OCI-M1 (cell line): ENCODE results near the gene SNAP47.

ENCODE experiments used
- DNase-seq: peaks from one replicate; lab custom pipeline; 2025; lab: John Stamatoyannopoulos, UW

The SNAP47 gene

GRCh38 chr1:227749225-227749624, 14.0 kb downstream of the SNAP47 start:
- no peak for DNase-seq

- DNase-seq, result no peak
These were observed 14.9 kb downstream of the SNAP47 start for GRCh38 chr1:227749916-227750710.

GRCh38 chr1:227753999-227754711, 18.9 kb downstream of the SNAP47 start:
- DNase-seq, result no peak

GRCh38 chr1:227754958-227755357, 19.7 kb downstream of the SNAP47 start:
- DNase-seq, result no peak

- no peak for DNase-seq
These were observed 21.1 kb downstream of the SNAP47 start for GRCh38 chr1:227756172-227756959.

GRCh38 chr1:227757781-227758180, 22.5 kb downstream of the SNAP47 start:
- no peak for DNase-seq

- DNase-seq, result no peak
These were observed 23.1 kb downstream of the SNAP47 start for GRCh38 chr1:227758366-227758765.

- DNase-seq, result no peak
These were observed 24.4 kb downstream of the SNAP47 start for GRCh38 chr1:227759341-227760300.

GRCh38 chr1:227760377-227760776, 25.1 kb downstream of the SNAP47 start:
- no peak for DNase-seq

GRCh38 chr1:227761621-227762230, 26.5 kb downstream of the SNAP47 start:
- DNase-seq, result no peak

GRCh38 chr1:227762231-227762911, 27.1 kb downstream of the SNAP47 start:
- peak; percentile 91 for DNase-seq

- DNase-seq, result no peak
These were observed 28.2 kb downstream of the SNAP47 start for GRCh38 chr1:227763246-227764018.

- no peak for DNase-seq
These were observed 28.8 kb downstream of the SNAP47 start for GRCh38 chr1:227764019-227764391.

GRCh38 chr1:227765261-227766014, 30.2 kb downstream of the SNAP47 start:
- no peak for DNase-seq

- DNase-seq, result no peak
These were observed 30.9 kb downstream of the SNAP47 start for GRCh38 chr1:227766015-227766634.

- DNase-seq, result no peak
These were observed 31.5 kb downstream of the SNAP47 start for GRCh38 chr1:227766653-227767277.

GRCh38 chr1:227767401-227768124, 32.3 kb downstream of the SNAP47 start:
- no peak for DNase-seq

- no peak for DNase-seq
These were observed 32.8 kb downstream of the SNAP47 start for GRCh38 chr1:227768125-227768439.
